ENCODE results near the gene CLDN24. TPM values are rescaled to one million over a fixed set of nuclear protein-coding genes. Genes with fewer than 3 reads are reported as not detected.

Gene CLDN24
- total and polyA plus RNA-seq, 8 donors = 0.25 TPM; not detected in 7

GRCh38 chr4:183291070-183291469, 31.2 kb downstream of the CLDN24 start:
- Histone ChIP-seq H3K36me3 (peaks cover 9 to 77% (median 67%) of the 10 kb centered on the region in 4 donors), H3K4me3 (no peak overlapping the region), H3K4me1 (no peaks in the 10 kb centered on the region), H3K27me3 (no peaks in the 10 kb centered on the region), H3K27ac (no peak overlapping the region), H3K9me3 (no peaks in the 10 kb centered on the region)
- TF ChIP-seq POLR2A (IDR thresholded peaks at IDR 0.05) (no peak), EP300 (IDR thresholded peaks at IDR 0.05) (no peak), CTCF (IDR thresholded peaks at IDR 0.05) (no peak), POLR2AphosphoS5 (IDR thresholded peaks at IDR 0.05) (no peak)
- DNase-seq = no peak
- 88 to 100% (median 91%) methylated on average over 2 of the region's 2 CpGs for WGBS, 5 donors
- intact Hi-C loops (cut with DNase I; ENCODE audit: low total_unique reads) = no loop called here

- DNase-seq = no peak
- no peak overlapping the region for H3K27ac ChIP-seq
- TF ChIP-seq POLR2AphosphoS5 (IDR thresholded peaks at IDR 0.05) = no peak
- no peak for TF ChIP-seq EP300 (IDR thresholded peaks at IDR 0.05)
- TF ChIP-seq CTCF (IDR thresholded peaks at IDR 0.05) = no peak
- no peak for TF ChIP-seq POLR2A (IDR thresholded peaks at IDR 0.05)
- intact Hi-C loops (cut with DNase I; ENCODE audit: low total_unique reads) = no loop called here
- WGBS, 5 donors = 85 to 90% (median 88%) methylated on average over 5 of the region's 5 CpGs
- H3K4me1 ChIP-seq = no peaks in the 10 kb centered on the region
- H3K9me3 ChIP-seq = no peaks in the 10 kb centered on the region
- H3K27me3 ChIP-seq = no peaks in the 10 kb centered on the region
- H3K36me3 ChIP-seq = peaks cover 12 to 77% (median 67%) of the 10 kb centered on the region in 4 donors
- no peak overlapping the region for H3K4me3 ChIP-seq
Measured at GRCh38 chr4:183289688-183290087, 32.5 kb downstream of the CLDN24 start.

GRCh38 chr4:183288955-183289354, 33.3 kb downstream of the CLDN24 start:
- H3K4me1 ChIP-seq = no peaks in the 10 kb centered on the region
- H3K36me3 ChIP-seq = peaks cover 16 to 77% (median 68%) of the 10 kb centered on the region in 4 donors
- H3K9me3 ChIP-seq = no peaks in the 10 kb centered on the region
- H3K27ac ChIP-seq = no peak overlapping the region
- WGBS, 5 donors = 83 to 100% (median 92%) methylated on average over 1 to 2 of the region's 2 CpGs
- no peaks in the 10 kb centered on the region for H3K27me3 ChIP-seq
- intact Hi-C loops (cut with DNase I; ENCODE audit: low total_unique reads) = no loop called here
- H3K4me3 ChIP-seq = no peak overlapping the region
- no peak for TF ChIP-seq CTCF (IDR thresholded peaks at IDR 0.05)
- no peak for TF ChIP-seq POLR2A (IDR thresholded peaks at IDR 0.05)
- TF ChIP-seq EP300 (IDR thresholded peaks at IDR 0.05) = no peak
- no peak for TF ChIP-seq POLR2AphosphoS5 (IDR thresholded peaks at IDR 0.05)
- no peak for DNase-seq

DNA sequence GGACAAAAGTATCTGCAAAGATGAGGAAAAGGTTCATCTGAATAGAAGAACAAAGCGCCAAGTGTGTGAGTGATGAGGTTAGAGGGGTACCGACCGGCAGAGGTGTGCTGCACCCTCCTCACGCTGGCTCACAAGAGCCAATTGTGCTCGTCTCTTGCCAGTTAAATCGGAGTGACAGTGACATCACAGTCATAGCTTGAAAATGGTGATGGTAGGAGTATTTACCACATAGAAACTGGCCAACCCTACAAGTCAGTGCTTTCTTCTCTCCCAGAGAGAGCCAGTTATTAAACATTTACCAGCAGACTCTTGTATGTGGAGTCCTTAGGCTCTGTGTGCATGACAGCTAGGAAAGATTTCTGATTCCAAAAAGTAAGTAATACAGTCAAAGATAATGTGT, 34.5 kb downstream of the CLDN24 start:
- intact Hi-C loops (cut with DNase I; ENCODE audit: low total_unique reads) = no loop called here
- H3K36me3 ChIP-seq = peaks cover 18 to 81% (median 76%) of the 10 kb centered on the region in 4 donors

More for the DNA sequence above, 34.5 kb downstream of the CLDN24 start:
- Histone ChIP-seq H3K27me3 (no peaks in the 10 kb centered on the region), H3K27ac (no peak overlapping the region), H3K9me3 (no peaks in the 10 kb centered on the region), H3K4me3 (no peak overlapping the region), H3K4me1 (no peaks in the 10 kb centered on the region)
- DNase-seq = no peak
- 86 to 95% (median 91%) methylated on average over 6 of the region's 6 CpGs for WGBS, 5 donors
- TF ChIP-seq EP300 (IDR thresholded peaks at IDR 0.05) (no peak), CTCF (IDR thresholded peaks at IDR 0.05) (no peak), POLR2AphosphoS5 (IDR thresholded peaks at IDR 0.05) (no peak)

Measured in stomach (tissue), 9 donors.